GM23338 (cell line): ENCODE results near the gene ASPHD2.

ENCODE experiments used
- CTCF ChIP-seq, 2 experiments: fragments of 200-600 bp in 1 of 2; sonication (generic) in 1 of 2; conservative IDR thresholded peaks; 2 replicates each; pipeline versions ENCODE4 v1.5.1 to v1.6.1; 2016 to 2017; ENCODE audit warnings: antibody characterized with exemption in 2 of 2, low read depth in 2 of 2, mild to moderate bottlenecking in 2 of 2, moderate library complexity in 1 of 2
- EZH2 ChIP-seq: fragments of 200-600 bp; sonication (generic); IDR thresholded peaks from one replicate; pipeline ENCODE4 v1.8.0; 2017; ENCODE audit warnings: antibody characterized with exemption, mild to moderate bottlenecking, low read depth; ENCODE audit not compliant: unreplicated experiment
- REST ChIP-seq: IDR thresholded peaks from one replicate; pipeline ENCODE4 v1.6.1; 2018; ENCODE audit warnings: antibody characterized with exemption; ENCODE audit not compliant: unreplicated experiment

- TF ChIP-seq CTCF (conservative IDR thresholded peaks at IDR 0.05; ENCODE audit: low read depth in 2 of 2), result no peak
- no peak for TF ChIP-seq EZH2
- no peak for TF ChIP-seq REST
Observed at GRCh38 chr22:26406118-26406517, 22.9 kb upstream of the ASPHD2 start.
